8988T (cell line): ENCODE data around the gene SHROOM4.

Source experiments
- DNase-seq: peaks from one replicate; pipeline ENCODE4 v3.0.0; 2011

SHROOM4 gene

GRCh38 chrX:50776248-50776647, 37.7 kb downstream of the SHROOM4 start:
- no peak for DNase-seq

DNA sequence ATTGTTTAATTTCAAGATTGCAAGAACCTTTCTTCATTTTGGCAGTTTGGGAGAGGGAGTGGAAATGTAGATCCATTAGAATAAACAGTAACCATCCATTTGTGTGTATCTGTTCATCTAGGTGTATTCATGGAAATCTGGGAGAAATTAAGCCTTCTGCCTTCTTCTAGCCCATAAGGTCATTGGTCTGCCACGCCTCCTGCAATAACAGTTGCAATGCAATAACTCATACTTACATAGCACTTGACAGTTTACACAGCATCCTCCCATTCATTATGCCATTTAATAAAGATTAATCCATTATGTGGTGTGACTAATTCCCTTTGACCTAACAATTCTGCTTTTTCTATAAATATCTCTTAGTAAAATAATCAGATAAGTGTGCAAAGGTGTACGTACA, 42.6 kb downstream of the SHROOM4 start:
- DNase-seq = no peak

DNA sequence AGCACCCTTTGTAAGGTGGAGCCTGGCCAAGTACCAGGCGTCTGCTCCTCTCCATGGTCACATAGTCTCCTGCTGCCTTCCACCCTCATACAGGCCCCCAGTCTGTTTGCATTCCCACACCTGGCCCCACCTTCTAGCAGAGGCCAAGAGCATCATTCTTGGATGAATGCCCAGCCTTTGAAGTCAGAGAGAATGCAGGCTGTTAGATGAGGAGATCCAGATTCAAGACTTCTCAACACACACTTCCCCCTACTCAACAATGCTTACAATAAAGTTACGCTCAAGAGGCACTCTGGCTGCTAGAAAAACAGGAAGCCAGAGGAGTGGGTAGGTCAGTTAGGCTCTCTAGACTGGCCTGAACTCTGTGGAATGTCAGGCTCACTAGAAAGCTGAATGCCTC, 43.3 kb downstream of the SHROOM4 start:
- no peak for DNase-seq

DNA sequence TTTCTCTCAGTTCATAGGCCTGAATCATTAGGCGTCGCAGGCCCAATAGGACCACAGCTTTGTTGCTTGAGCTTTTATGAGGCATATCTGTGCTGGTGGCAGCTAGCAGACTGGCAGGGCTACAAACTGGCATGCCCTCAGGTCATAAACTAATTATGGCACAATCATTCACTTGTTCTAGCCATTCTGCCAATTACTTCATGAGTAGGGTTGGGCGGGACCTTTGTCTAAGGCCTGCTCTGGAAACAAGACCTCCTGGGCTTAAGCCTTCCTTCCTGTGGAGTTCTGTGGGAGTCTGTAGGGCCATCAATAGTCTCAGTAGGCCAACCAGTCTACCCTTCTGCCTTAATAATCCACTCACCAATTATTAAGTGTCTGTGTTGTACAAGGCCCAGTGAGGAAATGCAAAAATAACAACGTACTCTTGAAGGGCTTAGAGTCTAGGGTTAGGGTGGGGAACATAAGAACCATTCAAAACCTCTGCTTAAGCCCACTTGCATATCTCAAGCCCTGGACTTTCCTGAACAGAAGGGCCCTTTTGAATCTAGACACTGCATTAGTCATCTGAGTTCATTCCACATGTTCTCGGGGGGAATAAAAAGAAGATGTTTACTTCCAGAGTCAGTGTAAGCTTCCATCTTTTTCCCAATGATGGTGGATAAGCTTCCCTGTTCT, 44.5 kb downstream of the SHROOM4 start:
- DNase-seq = no peak

DNA sequence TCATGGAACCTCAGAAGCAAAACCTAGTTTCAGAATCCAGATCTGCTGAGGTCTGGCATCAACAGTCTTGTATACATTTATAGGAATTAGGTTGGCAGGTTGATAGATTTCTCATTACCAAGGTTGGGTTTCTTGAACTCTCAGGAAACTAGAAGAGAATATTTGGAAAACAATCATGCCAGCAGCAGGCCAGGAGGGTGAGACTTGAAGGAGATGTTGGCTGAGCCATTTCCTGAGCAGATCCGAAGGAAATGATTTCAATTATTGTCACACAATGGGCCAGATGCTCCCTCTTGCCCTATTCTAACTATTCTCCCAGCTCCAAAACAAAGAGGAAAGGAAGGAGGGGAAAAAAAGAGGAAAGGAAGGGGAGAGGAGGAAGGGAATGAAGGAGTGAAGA, 45.2 kb downstream of the SHROOM4 start:
- DNase-seq = no peak

GRCh38 chrX:50765986-50766385, 48.0 kb downstream of the SHROOM4 start:
- no peak for DNase-seq

DNA sequence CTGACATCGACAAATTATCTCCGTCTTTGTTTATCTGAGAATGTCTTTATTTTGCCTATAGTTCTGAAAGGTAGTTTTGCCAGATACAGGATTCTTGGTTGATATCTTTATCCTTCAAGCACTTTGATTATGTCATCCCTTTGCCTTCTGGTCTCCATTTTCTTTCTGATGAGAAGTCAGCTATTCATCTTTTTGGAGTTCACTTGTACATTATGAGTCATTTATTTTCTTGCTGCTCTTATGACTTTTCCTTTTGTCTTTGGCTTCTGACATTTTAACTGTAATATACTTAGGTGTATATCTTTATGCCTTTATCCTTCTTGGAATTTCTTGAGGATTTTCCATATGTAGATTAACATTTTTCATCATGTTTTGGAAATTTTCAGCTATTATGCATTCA, 51.4 kb downstream of the SHROOM4 start:
- no peak for DNase-seq

DNA sequence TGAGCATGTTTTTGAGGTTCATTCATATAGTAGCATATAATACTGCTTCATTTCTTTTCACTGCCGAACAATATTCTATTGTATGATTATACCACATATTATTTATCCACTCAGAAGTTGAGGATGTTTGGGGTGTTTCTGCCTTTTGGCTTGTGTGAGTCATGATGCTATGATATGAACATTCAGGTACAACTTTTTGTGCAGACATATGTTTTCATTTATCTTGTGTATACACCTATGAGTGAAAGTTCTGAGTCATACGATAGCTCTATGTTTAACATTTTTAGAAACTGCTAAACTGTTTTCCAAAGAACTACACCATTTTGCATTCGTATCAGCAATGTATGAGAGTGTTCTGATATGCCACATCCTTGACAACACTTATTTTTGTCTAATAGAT, 57.7 kb downstream of the SHROOM4 start:
- DNase-seq = no peak

- no peak for DNase-seq
Measured at GRCh38 chrX:50751091-50751490, 62.9 kb downstream of the SHROOM4 start.

DNA sequence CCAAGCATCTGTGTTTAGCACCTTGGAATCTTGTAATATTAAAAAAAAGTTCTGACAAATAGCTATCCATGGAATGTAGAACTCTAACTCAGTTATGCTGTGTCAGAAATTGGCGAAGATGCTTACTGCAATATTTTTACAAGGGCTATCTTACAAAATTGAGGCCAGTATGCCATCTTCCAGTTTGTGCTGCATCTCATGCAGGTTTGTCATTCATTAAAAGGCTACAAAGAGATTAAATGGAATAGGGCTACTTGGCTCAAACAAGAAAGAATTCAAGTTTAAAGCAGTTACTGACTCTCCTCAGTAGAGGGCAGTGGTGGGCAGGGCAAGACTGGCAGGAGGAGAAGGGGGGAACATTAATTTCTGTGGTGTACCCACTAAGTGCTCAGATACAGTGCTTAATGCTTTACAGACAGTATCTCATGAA, 66.5 kb downstream of the SHROOM4 start:
- DNase-seq = no peak

DNA sequence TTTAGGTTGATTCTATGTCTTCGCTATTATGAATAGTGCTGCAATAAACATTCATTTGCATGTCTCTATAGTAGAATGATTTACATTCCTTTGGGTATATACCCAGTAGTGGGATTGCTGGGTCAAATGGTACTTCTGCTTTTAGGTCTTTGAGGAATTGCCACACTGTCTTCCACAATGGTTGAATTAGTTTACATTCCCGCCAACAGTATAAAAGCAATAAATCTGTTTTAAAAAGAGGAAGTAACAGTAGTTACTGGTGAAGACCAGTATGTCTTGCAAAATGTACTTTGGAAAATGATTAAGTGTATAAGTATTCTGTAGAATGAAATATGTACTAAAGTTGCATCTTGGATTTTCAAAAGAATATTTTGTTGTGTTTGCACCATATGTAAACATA, 77.3 kb downstream of the SHROOM4 start:
- DNase-seq = no peak

- DNase-seq = no peak
Measured at GRCh38 chrX:50726296-50726695, 87.7 kb downstream of the SHROOM4 start.

DNA sequence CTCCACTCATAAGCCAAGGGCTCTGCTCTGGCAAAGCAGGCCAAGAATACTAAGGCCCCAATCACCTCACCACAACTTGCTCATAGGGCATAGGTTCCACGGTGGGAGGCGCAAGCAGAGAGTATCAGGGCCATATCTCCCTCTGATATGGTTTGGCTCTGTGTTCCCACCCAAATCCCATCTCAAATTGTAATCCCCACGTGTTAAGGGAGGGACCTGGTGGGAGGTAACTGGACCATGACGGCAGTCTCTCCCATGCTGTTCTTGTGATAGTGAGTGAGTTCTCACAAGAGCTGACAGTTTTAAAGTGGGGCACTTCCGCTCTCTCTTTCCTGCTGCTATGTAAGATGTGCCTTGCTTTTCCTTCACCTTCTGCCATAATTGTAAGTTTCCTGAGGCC, 88.7 kb downstream of the SHROOM4 start:
- no peak for DNase-seq

DNA sequence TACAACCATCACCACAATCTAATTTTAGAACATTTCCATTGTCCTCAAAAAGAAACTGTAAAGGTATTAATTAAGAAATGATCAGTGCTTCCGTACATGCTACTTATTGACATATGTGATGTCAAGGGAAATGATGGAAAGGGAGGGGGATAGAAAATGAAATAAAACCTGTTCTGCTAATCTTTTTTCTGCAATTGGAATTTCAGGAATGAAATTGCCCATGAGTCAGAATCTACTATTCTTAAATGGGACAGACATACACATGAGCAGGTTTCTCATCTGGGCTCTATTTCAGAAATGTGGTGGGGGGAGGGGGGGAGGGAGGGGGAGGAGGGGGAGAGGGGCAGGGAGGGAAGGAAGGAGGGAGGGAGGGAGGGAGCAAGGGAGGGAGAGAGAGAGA, 91.0 kb downstream of the SHROOM4 start:
- no peak for DNase-seq

GRCh38 chrX:50721764-50722521, 92.1 kb downstream of the SHROOM4 start:
- no peak for DNase-seq

- DNase-seq = no peak
Measured at GRCh38 chrX:50719614-50720013, 94.4 kb downstream of the SHROOM4 start.

GRCh38 chrX:50718776-50719175, 95.2 kb downstream of the SHROOM4 start:
- no peak for DNase-seq

DNA sequence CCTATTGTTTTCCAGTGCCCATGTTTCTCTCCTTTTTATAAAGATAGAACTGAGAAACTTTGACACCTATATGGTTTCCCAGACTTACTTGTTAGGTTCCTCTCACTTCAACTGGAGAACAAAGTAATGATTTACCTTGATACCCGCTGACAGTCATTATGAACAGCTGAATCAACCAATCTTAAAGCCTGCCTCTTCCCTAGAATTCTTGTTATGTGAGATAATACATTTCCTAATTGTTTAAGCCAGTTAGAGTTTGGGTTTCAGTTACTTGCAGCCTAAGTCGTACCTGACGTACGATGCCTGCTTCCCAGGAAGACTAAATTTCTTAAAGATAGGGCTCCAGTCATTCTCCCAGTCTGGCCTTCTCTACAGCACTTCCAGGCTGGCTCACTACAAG, 97.3 kb downstream of the SHROOM4 start:
- DNase-seq = no peak

- DNase-seq = no peak
Measured at GRCh38 chrX:50712777-50713176, 101.2 kb downstream of the SHROOM4 start.

DNA sequence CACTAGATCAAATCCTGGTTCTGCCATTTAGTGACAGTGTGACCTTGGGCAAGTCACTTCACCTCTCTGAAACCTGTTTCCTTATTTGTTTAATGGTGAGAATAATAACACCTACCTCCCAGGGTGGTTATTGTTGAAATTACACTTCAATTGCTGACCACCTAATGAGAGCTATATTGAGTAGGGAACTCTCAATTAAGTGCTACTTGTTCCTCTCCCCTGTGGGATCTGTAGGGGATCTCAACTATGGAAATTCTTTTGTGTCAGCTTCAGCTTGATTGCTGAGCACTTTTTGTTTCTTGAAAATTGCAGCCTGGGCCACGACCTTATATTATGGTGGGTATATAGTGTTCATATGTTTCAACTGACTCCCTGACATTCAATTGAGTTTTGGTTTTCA, 102.1 kb downstream of the SHROOM4 start:
- DNase-seq = no peak

- no peak for DNase-seq
Measured at GRCh38 chrX:50707955-50708699, 105.9 kb downstream of the SHROOM4 start.

DNA sequence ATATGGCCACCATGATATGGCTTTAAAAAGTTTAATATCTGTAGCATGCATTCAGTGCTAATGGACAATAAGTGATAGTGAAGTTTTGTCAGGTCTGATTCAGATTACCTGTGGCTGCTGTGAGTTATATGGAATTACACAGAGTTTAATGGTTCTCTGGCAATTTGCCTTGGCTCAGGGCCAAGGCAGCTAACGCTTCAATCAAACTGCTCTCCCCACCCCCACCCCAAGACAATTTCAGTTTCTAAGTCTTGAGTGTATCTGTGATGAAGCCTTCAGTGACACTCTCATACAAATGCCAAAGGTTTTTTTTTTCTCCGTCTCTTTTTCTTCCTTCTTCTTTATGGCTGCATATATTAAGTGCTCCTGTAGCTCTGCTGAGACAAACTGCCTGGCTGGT, 106.6 kb downstream of the SHROOM4 start:
- DNase-seq = no peak

GRCh38 chrX:50705042-50705441, 109.0 kb downstream of the SHROOM4 start:
- no peak for DNase-seq

- DNase-seq = no peak
Measured at GRCh38 chrX:50704360-50704759, 109.6 kb downstream of the SHROOM4 start.
